Measurements from ENCODE around the gene GAMT. TPM values are rescaled to one million over a fixed set of nuclear protein-coding genes. Genes with fewer than 3 reads are reported as not detected.
A peak's percentile ranks its signal among the peaks of the same experiment; 100 is the strongest.

Gene GAMT
- total and polyA plus RNA-seq, 2 of the 13 experiments (the other 11 are each of a cell fraction or from before 2014, with no cell fraction given): 115 to 124 TPM

GRCh38 chr19:1408300-1409203, 7.2 kb upstream of the GAMT start (continued):
- TF ChIP-seq ZNF761 (CRISPR knock-in tag; conservative IDR thresholded peaks at IDR 0.05) (no peak), KDM1A (CRISPR knock-in tag; IDR thresholded peaks at IDR 0.05) (no peak), SAFB2 (CRISPR knock-in tag; IDR thresholded peaks at IDR 0.05; ENCODE audit: borderline replicate concordance, low read depth) (no peak), MYC (CRISPR knock-in tag; IDR thresholded peaks at IDR 0.05; ENCODE audit: borderline replicate concordance) (peak; percentile 72), SMYD3 (CRISPR knock-in tag; IDR thresholded peaks at IDR 0.05) (no peak), SRY (CRISPR knock-in tag; IDR thresholded peaks at IDR 0.05) (peak; percentile 68; the same call in 1 of the 2 replicates), ZNF883 (CRISPR knock-in tag; IDR thresholded peaks at IDR 0.05; ENCODE audit: not compliant biosample characterization) (peak; percentile 30), NAIF1 (CRISPR knock-in tag; IDR thresholded peaks at IDR 0.05; ENCODE audit: borderline replicate concordance) (no peak), XBP1 (CRISPR knock-in tag; IDR thresholded peaks at IDR 0.05) (no peak), NR2F1 (CRISPR knock-in tag; IDR thresholded peaks at IDR 0.05) (no peak), ZBTB26 (CRISPR knock-in tag; IDR thresholded peaks at IDR 0.05; ENCODE audit: borderline replicate concordance) (no peak), ZFP82 (CRISPR knock-in tag; IDR thresholded peaks at IDR 0.05; ENCODE audit: borderline replicate concordance) (no peak), ZNF235 (CRISPR knock-in tag; IDR thresholded peaks at IDR 0.05; ENCODE audit: borderline replicate concordance) (no peak), ZNF552 (CRISPR knock-in tag; IDR thresholded peaks at IDR 0.05; ENCODE audit: borderline replicate concordance) (no peak), FOXJ3 (CRISPR knock-in tag; IDR thresholded peaks at IDR 0.05; ENCODE audit: borderline replicate concordance) (no peak), MXI1 (IDR thresholded peaks at IDR 0.05; ENCODE audit: borderline replicate concordance, low read depth, low read length) (peak; percentile 67; the same call in 1 of the 3 replicates)
- TF ChIP-seq, protein P1, sequence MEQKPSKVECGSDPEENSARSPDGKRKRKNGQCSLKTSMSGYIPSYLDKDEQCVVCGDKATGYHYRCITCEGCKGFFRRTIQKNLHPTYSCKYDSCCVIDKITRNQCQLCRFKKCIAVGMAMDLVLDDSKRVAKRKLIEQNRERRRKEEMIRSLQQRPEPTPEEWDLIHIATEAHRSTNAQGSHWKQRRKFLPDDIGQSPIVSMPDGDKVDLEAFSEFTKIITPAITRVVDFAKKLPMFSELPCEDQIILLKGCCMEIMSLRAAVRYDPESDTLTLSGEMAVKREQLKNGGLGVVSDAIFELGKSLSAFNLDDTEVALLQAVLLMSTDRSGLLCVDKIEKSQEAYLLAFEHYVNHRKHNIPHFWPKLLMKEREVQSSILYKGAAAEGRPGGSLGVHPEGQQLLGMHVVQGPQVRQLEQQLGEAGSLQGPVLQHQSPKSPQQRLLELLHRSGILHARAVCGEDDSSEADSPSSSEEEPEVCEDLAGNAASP (CRISPR knock-in tag; IDR thresholded peaks at IDR 0.05; ENCODE audit: borderline replicate concordance): peak; percentile 16; the same call in 1 of the 2 replicates
- TF ChIP-seq, protein P2, sequence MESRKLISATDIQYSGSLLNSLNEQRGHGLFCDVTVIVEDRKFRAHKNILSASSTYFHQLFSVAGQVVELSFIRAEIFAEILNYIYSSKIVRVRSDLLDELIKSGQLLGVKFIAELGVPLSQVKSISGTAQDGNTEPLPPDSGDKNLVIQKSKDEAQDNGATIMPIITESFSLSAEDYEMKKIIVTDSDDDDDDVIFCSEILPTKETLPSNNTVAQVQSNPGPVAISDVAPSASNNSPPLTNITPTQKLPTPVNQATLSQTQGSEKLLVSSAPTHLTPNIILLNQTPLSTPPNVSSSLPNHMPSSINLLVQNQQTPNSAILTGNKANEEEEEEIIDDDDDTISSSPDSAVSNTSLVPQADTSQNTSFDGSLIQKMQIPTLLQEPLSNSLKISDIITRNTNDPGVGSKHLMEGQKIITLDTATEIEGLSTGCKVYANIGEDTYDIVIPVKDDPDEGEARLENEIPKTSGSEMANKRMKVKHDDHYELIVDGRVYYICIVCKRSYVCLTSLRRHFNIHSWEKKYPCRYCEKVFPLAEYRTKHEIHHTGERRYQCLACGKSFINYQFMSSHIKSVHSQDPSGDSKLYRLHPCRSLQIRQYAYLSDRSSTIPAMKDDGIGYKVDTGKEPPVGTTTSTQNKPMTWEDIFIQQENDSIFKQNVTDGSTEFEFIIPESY (CRISPR knock-in tag; IDR thresholded peaks at IDR 0.05): no peak
- TF ChIP-seq, protein P3, sequence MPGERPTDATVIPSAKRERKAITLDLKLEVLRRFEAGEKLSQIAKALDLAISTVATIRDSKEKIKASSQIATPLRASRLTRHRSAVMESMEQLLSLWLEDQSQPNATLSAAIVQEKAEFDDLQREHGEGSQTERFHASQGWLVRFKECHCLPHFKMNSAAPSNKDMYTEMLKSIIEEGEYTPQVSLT (CRISPR knock-in tag; IDR thresholded peaks at IDR 0.05; ENCODE audit: borderline replicate concordance, low read depth): no peak
- TF ChIP-seq, protein P4, sequence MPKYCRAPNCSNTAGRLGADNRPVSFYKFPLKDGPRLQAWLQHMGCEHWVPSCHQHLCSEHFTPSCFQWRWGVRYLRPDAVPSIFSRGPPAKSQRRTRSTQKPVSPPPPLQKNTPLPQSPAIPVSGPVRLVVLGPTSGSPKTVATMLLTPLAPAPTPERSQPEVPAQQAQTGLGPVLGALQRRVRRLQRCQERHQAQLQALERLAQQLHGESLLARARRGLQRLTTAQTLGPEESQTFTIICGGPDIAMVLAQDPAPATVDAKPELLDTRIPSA (CRISPR knock-in tag; IDR thresholded peaks at IDR 0.05; ENCODE audit: borderline replicate concordance): no peak

All from HepG2 (cell line).